GM12874 (cell line): ENCODE results near the gene TMEM88.

Experiments
- TF ChIP-seq, protein P1 (sequence below): IDR thresholded peaks from 2 replicates; pipeline ENCODE4 v1.5.1; 2011; ENCODE audit warnings: low read depth, mild to moderate bottlenecking, control low read depth, low read length, moderate library complexity; ENCODE audit not compliant: insufficient read depth

The TMEM88 gene

GRCh38 chr17:7857713-7858521 lies 3.1 kb downstream of the TMEM88 start, which contains the start of gene CYB5D1:
Gene CYB5D1, plus strand, starts transcription at chr17:7858003. Its CDS starts 132 bp downstream, at chr17:7858135.
- TF ChIP-seq, protein P1, sequence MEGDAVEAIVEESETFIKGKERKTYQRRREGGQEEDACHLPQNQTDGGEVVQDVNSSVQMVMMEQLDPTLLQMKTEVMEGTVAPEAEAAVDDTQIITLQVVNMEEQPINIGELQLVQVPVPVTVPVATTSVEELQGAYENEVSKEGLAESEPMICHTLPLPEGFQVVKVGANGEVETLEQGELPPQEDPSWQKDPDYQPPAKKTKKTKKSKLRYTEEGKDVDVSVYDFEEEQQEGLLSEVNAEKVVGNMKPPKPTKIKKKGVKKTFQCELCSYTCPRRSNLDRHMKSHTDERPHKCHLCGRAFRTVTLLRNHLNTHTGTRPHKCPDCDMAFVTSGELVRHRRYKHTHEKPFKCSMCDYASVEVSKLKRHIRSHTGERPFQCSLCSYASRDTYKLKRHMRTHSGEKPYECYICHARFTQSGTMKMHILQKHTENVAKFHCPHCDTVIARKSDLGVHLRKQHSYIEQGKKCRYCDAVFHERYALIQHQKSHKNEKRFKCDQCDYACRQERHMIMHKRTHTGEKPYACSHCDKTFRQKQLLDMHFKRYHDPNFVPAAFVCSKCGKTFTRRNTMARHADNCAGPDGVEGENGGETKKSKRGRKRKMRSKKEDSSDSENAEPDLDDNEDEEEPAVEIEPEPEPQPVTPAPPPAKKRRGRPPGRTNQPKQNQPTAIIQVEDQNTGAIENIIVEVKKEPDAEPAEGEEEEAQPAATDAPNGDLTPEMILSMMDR, result no peak

GRCh38 chr17:7858522-7858810 lies 3.6 kb downstream of the TMEM88 start:
- TF ChIP-seq, protein P1, result no peak

DNA sequence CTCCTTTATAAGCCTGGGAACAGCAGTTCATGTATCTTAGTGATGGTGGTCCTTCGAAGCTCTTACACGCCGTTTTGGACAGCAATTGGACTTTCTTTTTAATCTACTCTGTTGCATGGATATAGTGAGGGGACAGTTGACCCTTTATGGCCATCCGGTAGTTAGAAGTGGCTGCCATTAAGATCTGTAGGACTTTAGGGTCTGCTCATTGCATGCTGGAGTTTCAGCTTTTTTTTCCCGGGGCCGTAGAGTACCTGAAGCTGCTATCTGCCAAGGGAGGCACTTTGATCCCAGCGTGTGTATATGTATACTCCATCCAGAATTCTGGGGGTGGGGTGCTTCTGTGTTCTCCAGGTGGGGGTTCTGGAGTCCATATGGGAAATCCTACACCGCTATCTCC lies 4.2 kb downstream of the TMEM88 start:
- TF ChIP-seq, protein P1, result no peak

DNA sequence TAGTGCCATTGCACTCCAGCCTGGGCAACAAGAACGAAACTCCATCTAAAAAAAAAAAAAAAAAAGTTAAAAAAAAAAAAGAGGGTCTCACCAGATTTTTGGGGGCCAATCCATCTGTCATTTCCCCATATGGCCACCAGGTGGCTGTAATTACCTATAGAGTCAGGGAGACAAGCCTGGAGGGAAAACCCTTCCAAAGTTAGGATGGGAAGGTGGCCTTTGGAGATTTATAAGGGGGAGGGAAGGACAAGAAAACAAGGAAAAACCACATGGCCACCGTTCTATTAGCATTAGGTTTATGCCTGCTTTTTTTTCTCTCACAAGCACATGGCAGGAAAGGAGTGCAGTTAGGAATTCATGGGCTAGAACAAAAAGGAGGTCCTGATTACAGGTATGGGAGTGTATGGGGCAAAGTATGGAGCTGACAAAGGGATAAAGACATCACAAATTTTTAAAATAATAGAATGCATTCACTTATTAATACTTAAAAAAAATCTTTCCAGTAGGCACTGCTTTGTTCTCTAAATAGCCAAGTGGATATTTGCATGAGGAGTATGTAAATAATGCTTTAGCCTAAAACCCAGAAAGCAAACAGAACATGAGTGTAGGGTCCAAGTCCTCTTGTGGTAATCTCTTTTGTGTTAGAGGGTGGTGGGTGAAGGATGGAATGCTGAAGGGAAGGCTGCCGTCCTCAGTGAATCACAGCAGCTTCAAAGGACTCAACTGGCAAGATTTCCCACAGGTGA lies 8.0 kb downstream of the TMEM88 start:
- TF ChIP-seq, protein P1, result peak; percentile 60

DNA sequence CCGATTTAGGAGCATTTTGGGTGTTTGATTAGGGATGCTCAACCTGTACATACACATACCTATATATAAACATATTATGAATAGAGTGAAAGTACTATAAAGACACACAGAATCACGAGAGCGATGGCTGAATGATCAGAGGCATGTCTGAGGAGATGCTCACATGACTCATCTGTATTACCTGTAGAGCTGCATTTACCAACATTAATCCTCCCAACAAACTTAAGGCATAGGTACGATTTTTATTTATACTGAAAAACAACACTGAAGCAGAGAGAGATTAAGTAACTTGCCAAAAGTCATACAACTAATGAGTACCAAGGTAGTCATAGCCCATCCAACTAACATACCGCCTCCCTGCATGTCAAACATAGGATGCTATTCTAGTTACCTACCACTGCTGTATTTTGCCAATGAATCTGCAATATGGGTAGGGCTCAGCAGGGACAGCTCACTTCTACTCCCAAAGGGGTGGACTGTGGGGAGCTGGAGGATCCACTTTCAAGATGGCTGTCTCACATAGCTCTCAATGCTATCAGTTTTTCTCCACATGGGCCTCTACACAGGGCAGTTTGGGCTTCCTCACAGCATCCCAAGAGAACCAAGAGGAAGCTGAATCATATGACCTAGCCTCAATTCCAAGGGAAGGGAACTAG lies 10.3 kb downstream of the TMEM88 start:
- TF ChIP-seq, protein P1, result no peak

DNA sequence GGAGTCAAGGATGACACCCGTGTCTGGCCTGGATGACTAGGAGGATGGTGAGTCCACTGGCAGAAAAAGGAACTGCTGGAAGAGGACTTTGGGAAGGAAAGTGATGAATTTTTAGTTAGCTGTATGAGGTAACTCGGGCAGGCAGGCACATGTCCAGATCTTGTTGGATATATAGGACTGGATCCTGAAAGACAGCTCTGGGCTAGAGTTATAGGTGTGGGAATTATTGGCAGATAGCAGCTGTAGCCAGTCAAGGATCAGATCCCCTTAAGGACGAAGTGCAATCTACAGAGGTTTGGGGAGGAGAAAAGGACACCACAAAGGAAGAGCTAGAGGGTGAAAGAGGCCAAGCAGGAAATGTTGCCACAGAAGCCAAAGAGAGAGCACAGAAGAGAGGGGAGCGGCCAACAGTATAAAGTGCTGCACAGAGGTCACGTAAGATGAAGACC lies 13.0 kb downstream of the TMEM88 start:
- TF ChIP-seq, protein P1, result no peak

- TF ChIP-seq, protein P1, result no peak
These were observed 18.2 kb downstream of the TMEM88 start for GRCh38 chr17:7873051-7873450.
